GM23248 (cell line): ENCODE results near the gene KCNQ1OT1.

Experiments used
- EZH2 ChIP-seq: fragments of 200-600 bp; sonication (generic); IDR thresholded peaks from 2 replicates; pipeline ENCODE4 v1.6.1; 2018; ENCODE audit warnings: antibody characterized with exemption, mild to moderate bottlenecking; ENCODE audit not compliant: insufficient read depth, poor library complexity, severe bottlenecking
- EZH2phosphoT487 ChIP-seq: fragments of 200-600 bp; sonication (generic); IDR thresholded peaks from 2 replicates; pipeline ENCODE4 v1.6.1; 2018; ENCODE audit warnings: antibody characterized with exemption, moderate library complexity, mild to moderate bottlenecking, low read depth; ENCODE audit not compliant: insufficient read depth

DNA sequence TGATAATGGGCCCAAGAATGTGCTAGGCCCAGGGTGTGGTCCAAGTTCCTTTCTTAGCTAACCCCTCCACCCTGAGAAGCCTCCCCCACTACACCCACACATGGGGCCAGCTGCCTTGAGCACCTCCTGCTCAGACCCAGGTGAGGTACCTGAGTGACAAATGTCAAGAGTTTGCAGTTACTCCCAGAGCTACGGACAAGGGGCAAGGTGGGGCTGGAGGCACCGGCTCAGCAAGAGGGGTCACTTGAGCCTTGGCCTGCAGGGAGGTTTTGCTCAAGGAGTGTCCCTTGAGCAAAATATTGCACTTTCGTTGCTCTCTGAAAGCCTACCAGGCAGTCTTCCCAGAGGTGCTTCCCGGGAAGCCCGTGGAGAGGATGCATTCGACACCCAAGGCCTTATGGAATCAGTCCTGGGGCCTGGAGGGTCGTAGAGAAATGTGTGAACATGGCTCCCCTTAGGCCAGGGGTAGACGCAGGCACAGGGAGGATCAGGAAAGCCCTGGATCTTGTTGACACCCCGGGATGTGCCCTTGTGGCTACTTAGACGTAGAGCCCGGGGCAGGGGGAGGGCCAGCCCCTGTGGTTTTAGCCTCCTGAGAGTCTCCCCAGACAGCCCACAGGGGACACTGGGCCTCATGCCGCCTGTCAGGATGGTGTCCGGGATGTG lies 140.8 kb downstream of the KCNQ1OT1 start:
- no peak for TF ChIP-seq EZH2
- TF ChIP-seq EZH2phosphoT487, result no peak
